TTC549 (cell line): ENCODE results near the gene CANT1.

Source experiments
- FAIRE-seq: peaks from 2 replicates; lab custom pipeline; 2012; peaks lifted over from hg19 to GRCh38; lab: Jason Lieb, UNC

The CANT1 gene

DNA sequence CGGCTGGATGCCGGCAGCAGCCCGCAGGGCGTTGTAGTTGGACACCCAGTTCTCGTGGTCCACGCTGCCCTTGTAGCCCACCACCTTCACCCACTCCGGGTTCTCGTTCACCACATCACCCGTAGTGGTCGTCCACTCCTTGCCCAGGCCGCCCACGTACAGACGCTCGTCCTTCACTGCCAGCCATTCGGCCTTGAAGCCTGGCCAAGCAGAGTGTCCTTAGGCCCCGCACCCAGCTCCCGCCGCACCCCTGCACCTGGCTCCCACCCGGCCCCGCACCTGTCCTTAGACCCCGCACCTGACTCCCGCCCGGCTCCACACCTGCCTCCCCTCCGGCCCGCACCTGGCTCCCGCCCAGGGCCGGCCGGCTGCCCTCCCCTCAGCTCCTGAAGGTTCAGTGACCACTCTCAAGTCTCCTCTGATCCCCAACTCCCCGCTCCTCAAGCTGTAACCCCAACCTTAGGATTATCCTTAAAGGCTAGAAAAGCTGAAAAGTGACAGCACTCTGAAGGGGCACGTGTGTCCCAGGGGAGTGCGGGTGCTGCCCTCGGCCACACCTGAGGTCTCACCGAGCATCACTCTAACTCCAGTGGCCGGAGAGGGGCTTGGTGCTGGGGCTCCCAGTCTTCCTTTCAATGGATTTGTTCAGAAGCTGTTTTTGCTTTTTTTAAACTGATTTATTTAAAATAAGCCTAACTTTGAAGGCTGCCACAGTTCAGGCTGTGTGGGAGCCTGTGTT, 14.4 kb downstream of the CANT1 start:
- FAIRE-seq = no peak

DNA sequence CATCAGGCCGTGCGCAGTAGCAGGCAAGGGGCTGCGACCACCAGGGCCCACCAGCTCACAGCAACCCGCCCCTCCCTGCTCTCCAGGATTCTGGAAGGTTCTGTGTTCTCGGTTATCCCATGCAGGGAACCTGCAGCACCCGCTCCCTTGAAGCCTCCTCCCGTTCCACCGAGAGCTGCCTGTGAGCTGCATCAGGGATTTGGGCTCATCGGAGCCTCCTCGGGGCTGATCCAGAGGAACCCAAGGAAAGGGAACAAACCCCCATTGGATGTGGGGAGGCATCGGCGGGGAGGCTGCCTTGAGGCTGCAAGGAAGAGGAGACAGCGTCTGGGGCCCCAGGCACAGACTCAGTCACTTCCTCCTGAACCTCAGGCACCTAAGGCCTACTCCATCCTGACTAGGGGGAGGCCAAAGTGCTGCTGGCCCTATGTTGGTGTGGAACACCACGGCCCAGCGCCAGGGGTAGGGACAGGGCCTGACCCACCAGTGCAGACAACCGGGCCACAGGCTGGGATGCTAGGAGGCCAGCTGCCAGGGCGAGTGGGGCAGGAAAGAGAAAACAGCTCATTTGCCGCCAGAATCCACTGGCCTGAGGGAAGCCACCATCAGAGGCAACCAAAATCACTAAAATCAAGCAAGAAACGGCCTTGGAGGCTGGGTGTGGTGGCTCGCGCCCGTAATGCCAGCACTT, 15.4 kb downstream of the CANT1 start:
- FAIRE-seq = no peak

DNA sequence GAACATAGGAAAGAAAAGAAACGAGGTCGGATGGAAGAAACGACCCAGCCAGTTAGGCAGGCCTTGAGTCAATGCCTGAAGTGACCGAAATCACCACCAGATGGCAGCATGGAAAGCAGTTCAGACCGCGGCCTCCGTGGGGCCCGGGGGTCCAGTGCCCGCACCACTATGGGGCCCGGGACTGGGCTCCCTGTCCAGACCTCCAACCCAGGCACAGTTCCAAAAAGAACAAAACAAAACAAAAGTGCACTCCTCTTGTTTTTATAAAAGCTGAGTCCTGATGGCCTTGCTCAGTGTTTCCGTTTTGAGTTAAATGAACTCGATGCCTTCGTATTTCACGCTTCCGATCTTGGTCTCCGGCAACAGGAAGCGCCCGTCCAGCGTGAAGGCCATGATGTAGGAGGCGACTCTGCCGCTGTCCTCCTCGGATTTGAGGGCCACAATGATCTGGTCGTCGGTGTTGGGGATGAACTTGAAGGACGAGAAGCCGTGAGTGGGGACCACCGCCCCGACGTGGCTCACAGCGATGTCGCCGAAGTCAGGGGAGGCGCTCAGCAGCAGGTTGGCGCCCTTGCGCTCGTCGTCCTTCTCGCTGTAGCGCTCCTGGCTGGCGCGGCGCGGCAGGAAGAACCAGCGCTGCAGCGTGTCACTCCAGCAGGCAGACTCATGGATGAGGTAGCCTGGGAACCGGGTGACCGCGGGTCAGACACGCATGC, 16.2 kb downstream of the CANT1 start:
- FAIRE-seq = no peak

DNA sequence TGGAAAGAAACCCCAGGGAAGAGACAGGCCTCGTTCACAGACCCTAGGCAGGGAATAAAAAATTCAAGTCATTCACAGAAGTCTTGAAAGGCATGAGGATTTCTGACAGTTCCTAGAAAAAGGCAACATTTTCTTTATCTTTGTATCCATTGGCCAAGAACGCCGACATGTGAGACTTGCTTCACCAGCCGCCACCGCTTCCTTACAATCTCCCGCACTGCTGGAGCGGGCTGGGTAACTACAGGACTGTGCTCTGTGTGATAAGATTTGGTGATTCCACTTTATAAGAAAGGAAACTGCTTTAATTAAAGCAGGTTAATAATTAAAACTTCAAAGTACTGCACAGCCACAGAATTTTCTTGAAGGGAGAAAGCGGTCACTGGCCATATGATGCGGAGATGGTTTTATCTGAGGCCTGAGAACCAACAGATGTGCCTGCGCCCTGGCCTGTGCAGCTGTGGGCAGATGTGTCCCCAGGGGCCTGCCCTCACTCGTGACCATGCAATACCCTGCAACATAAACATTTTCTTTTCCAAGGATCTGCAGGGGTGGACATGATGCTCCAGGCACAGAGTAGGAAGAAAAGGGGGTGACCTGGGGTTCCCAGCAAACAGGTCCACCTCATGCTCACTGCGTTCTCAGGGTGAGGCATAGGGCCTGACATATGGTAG, 16.9 kb downstream of the CANT1 start:
- FAIRE-seq = no peak

DNA sequence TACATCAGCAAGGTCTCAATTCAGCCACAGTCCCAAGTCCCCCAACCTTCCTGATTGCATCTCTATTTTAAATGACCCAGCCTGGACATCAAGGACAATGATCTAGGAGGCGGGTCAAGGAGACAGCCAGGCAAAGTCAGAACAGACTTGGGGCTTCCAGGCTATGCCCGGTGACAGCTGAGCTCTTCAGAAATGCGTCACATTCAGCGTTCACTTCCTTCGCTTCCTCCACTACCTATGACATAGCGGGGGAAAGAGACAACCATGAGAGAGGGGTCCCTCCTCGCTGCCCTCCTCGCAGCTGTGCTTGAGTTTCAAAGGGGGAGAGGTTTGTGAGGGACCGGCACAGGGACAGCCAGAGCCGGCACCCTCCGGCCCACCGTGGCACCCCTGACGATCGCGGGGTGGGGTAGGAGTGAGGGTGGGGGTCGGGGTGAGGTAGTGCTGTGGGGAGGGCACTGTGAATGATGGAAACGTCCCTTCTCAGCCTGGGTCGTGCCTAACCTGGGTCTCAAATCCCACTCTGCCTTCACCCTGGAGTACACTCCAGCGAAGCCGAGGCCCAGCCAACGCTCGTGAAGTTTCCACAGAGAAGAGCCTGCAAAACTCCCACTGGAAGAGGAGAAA, 17.5 kb downstream of the CANT1 start:
- no peak for FAIRE-seq

DNA sequence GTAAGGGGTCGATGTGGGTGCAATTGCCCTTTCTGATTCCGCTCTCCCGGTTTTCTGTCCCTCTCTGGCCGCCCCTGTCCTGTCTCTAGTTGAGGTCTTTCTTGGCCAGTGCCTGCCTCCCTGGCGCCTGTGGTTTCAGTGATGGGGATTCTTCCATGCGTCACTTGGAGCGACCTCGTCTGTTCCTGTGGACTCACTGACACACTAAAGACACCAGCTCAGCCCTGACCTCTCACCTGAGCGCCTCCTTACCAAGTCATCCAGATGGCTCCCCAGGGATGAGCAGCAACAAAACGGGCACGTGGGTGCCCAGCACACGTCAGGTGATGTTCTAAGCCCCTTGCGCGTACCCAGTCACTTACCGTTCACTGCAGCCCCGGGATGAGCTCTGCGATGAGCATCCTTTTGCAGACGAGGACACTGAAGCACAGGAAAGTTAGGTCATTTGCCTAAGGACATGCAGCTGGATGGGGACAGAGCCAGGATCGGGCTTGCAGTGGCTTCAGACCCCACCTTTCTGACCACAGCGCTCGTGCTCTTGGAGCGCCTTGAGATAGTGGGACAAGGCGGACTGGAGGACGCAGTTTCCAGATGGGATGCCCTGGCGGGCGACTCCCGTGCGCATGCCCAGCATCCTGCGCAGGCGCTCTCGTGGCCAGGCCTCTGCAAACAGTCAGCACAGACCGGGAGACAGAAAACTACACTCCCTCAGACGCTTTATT, 18.4 kb downstream of the CANT1 start:
- no peak for FAIRE-seq

DNA sequence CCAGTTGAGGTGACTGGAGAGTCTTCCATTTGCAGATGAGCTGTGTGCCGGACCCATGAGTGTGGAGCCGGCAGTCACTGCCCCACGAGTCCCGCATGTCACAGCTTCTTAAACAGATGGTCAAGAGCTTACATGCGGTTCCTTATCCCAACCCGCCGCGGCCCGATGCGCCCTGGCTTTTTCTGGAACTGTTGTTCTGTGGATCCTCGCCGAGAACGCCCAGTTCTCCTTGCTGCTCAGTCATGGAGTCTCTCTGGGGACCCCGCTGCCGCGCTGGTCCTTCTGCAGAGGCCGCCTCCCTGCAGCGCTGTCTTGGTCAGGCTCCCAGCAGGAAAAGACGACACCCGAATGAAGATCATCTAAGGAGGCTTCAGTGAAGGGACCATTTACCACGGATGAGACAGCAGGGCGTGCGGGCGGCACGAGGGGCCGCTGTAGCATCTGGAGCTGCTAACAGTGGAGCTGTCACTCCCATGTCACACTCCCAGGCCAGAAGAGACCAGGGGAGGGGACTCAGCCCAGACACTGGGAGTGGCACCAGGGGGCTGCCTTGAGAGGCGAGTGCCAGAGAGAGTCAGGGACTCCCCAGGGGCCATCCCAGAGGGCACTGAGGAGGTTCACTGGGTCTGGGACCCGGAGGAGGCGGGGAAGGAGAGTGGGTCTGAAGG, 19.1 kb downstream of the CANT1 start:
- FAIRE-seq = no peak

DNA sequence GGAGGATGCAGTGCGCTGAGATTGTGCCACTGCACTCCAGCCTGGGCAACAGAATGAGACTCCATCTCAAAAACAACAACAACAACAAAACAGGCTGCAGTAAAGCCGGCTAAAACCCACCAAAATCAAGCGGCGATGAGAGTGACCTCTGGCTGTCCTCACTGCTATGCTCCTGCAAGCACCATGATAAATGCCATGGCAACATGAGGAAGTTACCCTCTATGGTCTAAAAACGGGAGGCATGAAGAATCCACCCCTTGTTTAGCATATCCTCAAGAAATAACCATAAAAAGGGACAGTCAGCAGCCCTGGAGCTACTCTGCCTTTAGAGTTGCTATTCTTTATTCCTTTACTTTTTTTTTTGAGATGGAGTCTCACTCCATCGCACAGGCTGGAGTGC, 21.4 kb downstream of the CANT1 start:
- no peak for FAIRE-seq

DNA sequence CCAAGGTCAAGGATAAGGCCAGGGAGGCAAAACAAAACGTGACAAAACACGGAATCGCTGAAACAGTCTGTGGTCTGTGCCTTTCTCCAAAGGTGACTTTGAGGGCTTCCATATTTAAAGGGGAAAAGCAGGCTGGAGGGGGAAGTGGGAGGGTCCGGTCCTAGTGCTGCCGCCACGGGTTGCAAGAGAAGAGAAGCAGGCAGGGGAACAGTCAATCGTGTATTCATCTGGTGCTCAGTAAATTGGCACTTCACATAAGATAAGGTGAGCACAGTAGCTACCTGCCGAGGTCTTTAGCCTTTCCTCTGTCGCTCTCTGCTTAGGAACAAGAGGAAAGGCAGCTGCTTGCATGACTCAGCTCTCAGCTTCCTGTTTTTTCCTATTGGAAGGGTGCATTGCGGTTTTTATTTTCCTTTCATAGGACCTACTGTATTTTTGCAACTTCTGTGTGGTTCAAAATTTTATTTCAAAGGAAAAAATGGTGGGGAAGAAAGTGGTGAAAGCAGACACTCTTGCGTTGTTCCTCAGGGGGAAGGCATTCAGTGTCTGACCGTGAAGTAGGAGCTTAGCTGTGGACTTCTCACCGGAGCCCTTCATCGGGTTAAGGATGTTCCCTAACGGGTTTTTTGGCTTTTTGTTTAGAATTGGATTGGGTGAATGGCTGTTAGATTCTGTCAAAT, 22.8 kb downstream of the CANT1 start:
- no peak for FAIRE-seq

DNA sequence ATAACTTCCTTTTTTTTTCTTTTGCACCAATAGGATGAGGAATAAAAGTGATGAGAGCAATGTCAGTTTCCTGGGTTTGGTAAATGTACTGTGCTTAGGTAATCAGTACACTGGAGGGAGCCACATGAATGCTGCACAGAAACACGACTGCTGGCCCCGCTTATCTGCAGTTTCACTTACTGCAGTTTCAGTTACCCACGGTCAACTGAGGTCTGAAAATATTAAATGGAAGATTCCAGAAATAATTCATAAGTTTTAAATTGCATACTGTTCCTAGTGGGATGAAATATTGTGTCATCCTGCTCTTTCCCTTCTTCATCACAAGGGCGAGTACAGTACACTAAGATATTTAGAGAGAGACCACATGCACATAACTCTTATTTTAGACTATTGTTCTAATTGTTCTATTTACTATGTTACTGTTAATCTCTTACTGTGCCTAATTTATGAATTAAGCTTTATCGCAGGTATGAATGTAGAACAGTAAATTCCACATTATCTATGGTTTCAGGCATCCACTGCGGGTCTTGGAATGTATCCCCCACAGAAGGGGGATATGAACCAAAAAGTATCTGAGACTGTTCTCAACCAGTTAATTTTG, 23.4 kb downstream of the CANT1 start:
- no peak for FAIRE-seq

DNA sequence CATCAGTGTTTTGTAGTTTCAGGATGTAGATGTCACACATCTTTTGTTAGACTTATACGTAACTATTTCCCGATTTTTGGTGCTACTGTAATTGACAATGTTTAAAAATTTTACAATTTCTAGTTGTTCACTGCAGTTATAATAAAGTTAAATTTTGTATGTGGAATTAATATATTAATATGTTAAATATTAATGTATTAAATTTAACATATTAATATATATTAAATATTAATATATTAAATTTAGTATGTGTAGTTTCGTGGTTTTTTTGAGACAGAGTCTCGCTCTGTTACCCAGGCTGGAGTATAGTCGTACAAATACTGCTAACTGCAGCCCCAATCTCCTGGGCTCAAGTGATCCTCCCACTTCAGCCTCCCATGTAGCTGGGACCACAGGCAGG, 24.2 kb downstream of the CANT1 start:
- no peak for FAIRE-seq

DNA sequence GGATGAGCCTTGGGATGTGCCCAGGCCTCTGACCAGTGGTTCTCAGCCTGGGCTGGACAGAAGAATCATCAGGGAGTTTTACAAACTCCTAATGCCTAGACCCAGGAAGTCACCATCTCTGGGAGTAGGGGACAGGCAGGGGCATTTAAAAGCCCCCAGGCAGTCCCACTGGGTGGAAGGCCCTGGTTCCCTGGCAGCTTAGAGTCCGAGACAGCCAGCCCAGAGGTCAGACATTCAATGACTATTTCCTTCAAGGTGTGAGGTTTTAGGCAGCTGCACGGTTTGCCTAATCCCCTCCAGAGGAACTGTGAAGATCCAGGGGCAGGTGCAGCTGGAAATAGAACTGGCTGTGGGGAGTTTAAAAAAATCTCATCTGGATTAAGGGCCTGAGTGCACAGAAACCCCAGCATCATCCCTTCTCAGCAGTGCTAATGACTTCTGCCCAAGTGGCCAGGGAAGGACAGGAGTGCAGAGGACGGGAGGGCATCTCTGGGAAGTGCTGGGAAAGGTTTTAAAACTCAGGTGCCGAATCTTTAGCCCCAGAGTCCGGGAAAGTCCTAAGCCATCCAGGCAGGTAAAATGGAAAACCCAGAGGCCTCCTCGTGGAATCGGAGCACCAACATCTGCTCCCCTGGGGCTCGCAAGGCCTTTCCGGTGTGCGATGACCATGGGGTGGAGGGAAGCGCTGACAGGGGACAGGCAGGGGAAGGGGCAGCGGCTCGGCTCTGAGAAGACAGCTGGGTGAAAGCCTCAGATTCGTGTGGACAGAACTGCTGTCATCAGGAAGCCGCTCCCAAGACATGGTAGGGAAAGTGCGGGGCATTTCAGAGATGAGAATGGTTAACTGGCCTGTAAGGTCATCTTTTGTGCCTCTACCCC, 28.3 kb downstream of the CANT1 start:
- FAIRE-seq = no peak

DNA sequence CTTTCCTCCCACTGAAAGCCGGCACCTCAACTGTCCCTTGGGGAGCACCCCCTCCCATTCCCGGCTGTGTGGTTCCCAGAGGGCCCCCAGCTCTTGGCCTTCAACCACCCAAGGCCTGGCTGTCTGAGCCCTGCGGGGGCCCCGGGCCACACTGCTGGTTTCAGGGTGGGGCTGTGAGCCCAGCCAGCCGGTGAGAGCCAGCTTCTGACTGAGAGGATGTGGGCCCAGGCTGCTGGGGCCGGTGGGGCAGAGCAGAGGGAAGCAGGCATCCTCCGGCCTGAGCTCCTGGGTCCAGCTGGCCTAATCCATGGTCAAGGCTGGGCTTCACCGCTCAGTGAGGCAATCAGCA, 29.0 kb downstream of the CANT1 start:
- no peak for FAIRE-seq

DNA sequence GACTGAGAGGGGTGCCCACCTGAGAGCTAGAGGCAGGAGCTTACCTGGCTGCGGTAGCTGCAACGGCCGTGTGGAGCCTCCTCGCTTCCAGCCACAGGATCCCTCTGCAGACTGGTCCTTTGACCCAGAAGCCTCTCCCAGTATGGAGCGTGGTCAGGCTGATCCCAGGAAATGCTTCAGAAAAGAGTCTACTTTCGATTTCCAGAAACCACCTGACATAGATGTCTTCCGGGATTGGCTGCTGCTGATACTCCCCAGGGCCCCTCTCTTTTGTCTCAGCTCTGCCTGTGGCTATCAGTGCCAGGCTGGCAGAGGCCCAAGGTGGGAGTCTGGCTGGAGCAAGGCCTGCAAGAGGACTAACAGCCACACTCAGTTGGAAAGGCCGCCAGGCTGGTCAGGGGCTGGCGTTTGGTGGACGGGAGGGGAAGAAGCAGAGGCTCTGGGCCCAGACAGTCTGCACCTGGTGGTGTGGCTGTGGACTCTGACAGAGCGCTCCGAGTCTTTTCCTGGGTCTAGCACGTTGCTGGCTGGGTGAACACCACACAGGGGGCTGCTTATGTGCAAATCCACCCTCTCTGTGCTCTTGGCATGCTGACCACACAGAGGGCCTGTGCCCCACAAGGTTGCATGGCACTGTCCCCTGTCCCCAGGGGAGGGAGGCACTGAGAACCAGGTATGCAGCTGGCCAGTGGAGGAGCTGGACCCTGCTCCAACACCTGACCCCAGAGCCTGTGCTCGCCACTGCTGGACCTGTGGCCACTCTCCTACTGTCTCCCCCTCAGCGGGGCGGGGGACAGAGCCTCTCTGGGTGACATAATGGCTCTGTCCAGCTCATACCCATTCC, 29.6 kb downstream of the CANT1 start, which contains the start of gene LGALS3BP:
TSS of gene LGALS3BP (minus strand) at position 144 of the 844 bp plus-strand sequence. CDS start 2,732 bp downstream, outside the sequence.
- FAIRE-seq = no peak

DNA sequence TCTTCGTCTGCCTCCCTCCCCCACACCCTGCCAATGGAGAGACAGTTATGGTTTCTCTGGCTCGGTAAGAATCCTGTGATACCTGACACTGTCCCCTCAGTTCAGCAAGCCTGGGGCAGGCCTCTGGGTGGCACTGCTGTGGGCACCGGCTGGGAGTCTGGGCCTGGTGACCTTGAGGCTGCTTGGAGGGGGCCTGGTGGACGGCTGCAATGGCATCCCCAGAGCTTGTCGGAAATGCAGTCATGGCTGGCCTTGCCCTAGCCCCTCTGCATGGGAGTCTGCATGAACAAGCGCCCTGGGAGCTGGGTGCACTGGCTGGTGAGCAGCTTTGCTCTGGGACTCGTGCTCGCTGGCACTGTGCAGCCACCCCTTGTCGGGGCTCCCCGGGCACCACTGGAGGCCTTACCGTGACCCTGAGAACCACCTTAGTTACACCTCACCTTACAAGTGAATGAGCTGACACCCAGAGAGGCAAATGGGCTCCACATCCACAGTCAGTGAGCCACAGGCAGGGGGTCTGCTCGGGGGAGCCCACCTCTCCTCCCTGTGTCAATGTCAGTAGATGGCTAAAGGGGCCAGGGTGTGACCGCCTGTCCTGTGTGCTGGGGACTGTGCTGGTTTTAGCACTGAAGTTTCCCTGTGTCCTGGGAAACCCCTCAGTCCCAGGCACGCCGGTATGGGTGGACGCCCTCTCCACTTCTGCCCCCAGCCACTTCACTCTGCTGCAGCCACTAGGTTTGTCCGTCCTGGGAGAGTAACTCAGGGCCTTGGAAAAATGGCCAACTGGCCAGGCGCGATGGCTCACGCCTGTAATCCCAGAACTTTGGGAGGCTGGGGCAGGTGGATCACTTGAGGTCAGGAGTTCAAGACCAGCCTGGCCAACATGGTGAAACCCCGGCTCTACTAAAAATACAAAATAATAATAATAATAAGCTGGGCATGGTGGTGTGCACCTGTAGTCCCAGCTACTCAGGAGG, 31.3 kb downstream of the CANT1 start:
- FAIRE-seq = no peak

DNA sequence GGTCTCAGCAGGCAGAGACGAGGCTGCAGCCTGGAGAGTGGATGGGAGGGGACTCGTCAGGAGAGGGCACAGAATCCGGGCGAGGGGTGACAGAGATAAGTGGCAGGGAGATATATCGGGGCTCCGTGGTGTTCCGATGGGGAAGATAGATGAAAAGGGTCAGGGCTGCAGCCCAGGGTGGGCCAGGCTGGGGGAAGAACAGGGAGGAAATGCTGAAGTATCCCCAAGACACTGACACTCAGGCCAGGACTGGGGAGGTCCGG, 32.0 kb downstream of the CANT1 start:
- FAIRE-seq = no peak
